Measurements from ENCODE around the gene GINM1. TPM values are rescaled to one million over a fixed set of nuclear protein-coding genes. Genes with fewer than 3 reads are reported as not detected.

GINM1 gene
- total RNA-seq (10 to 100 TPM; 43.4 to 74.4 (median 56.8) TPM), polyA plus RNA-seq (10 to 100 TPM; 21.0 to 69.6 (median 33.0) TPM)
- long read RNA-seq, donor 1, transcript GINM1-201 (8 exons, 2,024 nt): major isoform, 12 of 12 reads
- long read RNA-seq, donor 1, partial matches to known transcripts: 0 of 12 reads
- long read RNA-seq, donor 1, other reads (novel, unspliced or antisense): 0 of 12 reads
- long read RNA-seq, donor 2, transcript GINM1-201 (8 exons, 2,024 nt): major isoform, 9 of 9 reads
- long read RNA-seq, donor 2, partial matches to known transcripts: 0 of 9 reads
- long read RNA-seq, donor 2, other reads (novel, unspliced or antisense): 0 of 9 reads
- long read RNA-seq, donor 3, transcript GINM1-201 (8 exons, 2,024 nt): major isoform, 15 of 15 reads
- long read RNA-seq, donor 3, partial matches to known transcripts: 0 of 15 reads
- long read RNA-seq, donor 3, other reads (novel, unspliced or antisense): 0 of 15 reads
- long read RNA-seq, donor 4, transcript GINM1-201 (8 exons, 2,024 nt): major isoform, 58 of 64 reads
- long read RNA-seq, donor 4, partial matches to known transcripts: 1 of 64 reads
- long read RNA-seq, donor 4, other reads (novel, unspliced or antisense): 5 of 64 reads
- long read RNA-seq, donor 5, transcript GINM1-201 (8 exons, 2,024 nt): major isoform, 135 of 142 reads
- long read RNA-seq, donor 5, partial matches to known transcripts: 0 of 142 reads
- long read RNA-seq, donor 5, other reads (novel, unspliced or antisense): 7 of 142 reads
- long read RNA-seq, donor 6, transcript GINM1-201 (8 exons, 2,024 nt): major isoform, 31 of 39 reads
- long read RNA-seq, donor 6, partial matches to known transcripts: 5 of 39 reads
- long read RNA-seq, donor 6, other reads (novel, unspliced or antisense): 3 of 39 reads
- long read RNA-seq, donor 7, transcript GINM1-201 (8 exons, 2,024 nt): major isoform, 9 of 9 reads
- long read RNA-seq, donor 7, partial matches to known transcripts: 0 of 9 reads
- long read RNA-seq, donor 7, other reads (novel, unspliced or antisense): 0 of 9 reads
- long read RNA-seq, donor 8, transcript GINM1-201 (8 exons, 2,024 nt): major isoform, 21 of 21 reads
- long read RNA-seq, donor 8, partial matches to known transcripts: 0 of 21 reads
- long read RNA-seq, donor 8, other reads (novel, unspliced or antisense): 0 of 21 reads
- long read RNA-seq, donor 9, transcript GINM1-201 (8 exons, 2,024 nt): major isoform, 14 of 14 reads
- long read RNA-seq, donor 9, partial matches to known transcripts: 0 of 14 reads
- long read RNA-seq, donor 9, other reads (novel, unspliced or antisense): 0 of 14 reads
- long read RNA-seq, donor 10, transcript GINM1-201 (8 exons, 2,024 nt): major isoform, 10 of 10 reads
- long read RNA-seq, donor 10, partial matches to known transcripts: 0 of 10 reads
- long read RNA-seq, donor 10, other reads (novel, unspliced or antisense): 0 of 10 reads

- Histone ChIP-seq H3K4me1 (replicated peaks in 1 of 2) (peaks cover 4 to 17% of the 10 kb centered on the region in 2 donors), H3K4me3 (peak within 1 kb of the TSS; percentile 14 to 98 (median 65)), H3K36me3 (replicated peaks in 1 of 2) (no peaks in the 10 kb centered on the region), H3K27me3 (no peaks in the 10 kb centered on the region), H3K9me3 (replicated peaks in 1 of 3) (no peaks in the 10 kb centered on the region), H3K27ac (peak within 1 kb of the TSS; percentile 49 to 94 (median 88))
- WGBS, 4 donors: 0 to 1% (median 1%) methylated on average over 17 to 56 of the region's 59 CpGs
- peak; percentile 90 to 97 (median 94) for DNase-seq
- intact Hi-C loops (cut with DNase I): no loop called here
- TF ChIP-seq CTCF (IDR thresholded peaks at IDR 0.05): peak; percentile 37 to 74 (median 60)
- TF ChIP-seq POLR2A (IDR thresholded peaks at IDR 0.05): no peak
Measured at GRCh38 chr6:149565527-149566409, at the start of gene GINM1. Gene GINM1, plus strand, starts transcription at chr6:149566375. Its CDS starts 40 bp downstream, at chr6:149566415.

GRCh38 chr6:149529650-149530049, 36.5 kb upstream of the GINM1 start:
- no peak for DNase-seq
- Histone ChIP-seq H3K27me3 (no peaks in the 10 kb centered on the region), H3K36me3 (replicated peaks in 1 of 2) (peaks cover 0 to 93% of the 10 kb centered on the region in 2 donors), H3K4me1 (replicated peaks in 1 of 2) (no peaks in the 10 kb centered on the region), H3K27ac (no peak overlapping the region), H3K4me3 (no peak overlapping the region), H3K9me3 (replicated peaks in 1 of 3) (no peaks in the 10 kb centered on the region)
- no peak for TF ChIP-seq CTCF (IDR thresholded peaks at IDR 0.05)
- TF ChIP-seq POLR2A (IDR thresholded peaks at IDR 0.05): no peak
- WGBS, 4 donors: 97 to 99% (median 98%) methylated on average over 5 of the region's 5 CpGs
- intact Hi-C loops (cut with DNase I): no loop called here

GRCh38 chr6:149534742-149535141, 31.4 kb upstream of the GINM1 start:
- H3K36me3 ChIP-seq (replicated peaks in 1 of 2): peaks cover 0 to 100% of the 10 kb centered on the region in 2 donors
- no peak for DNase-seq
- no peak overlapping the region for H3K27ac ChIP-seq

More at GRCh38 chr6:149534742-149535141, 31.4 kb upstream of the GINM1 start:
- Histone ChIP-seq H3K27me3 (no peaks in the 10 kb centered on the region), H3K4me3 (no peak overlapping the region), H3K9me3 (replicated peaks in 1 of 3) (no peaks in the 10 kb centered on the region), H3K4me1 (replicated peaks in 1 of 2) (no peaks in the 10 kb centered on the region)
- intact Hi-C loops (cut with DNase I): no loop called here
- TF ChIP-seq POLR2A (IDR thresholded peaks at IDR 0.05) (no peak), CTCF (IDR thresholded peaks at IDR 0.05) (no peak)
- 87 to 96% (median 93%) methylated on average over 1 of the region's 1 CpG for WGBS, 4 donors

Measured in adrenal gland (tissue), 19 donors.